HepG2 (cell line): ENCODE data around the gene MLANA. TPM values are rescaled to one million over a fixed set of nuclear protein-coding genes. Genes with fewer than 3 reads are reported as not detected.

ENCODE experiments used
- CREM ChIP-seq, 2 experiments: sonication (generic) in 1 of 2; formaldehyde crosslinking in 1 of 2; IDR thresholded peaks; 2 replicates each; pipeline versions ENCODE4 v1.4.0 to v1.6.1; 2016 to 2020; ENCODE audit warnings: antibody characterized with exemption in 1 of 2, mild to moderate bottlenecking in 1 of 2, missing genetic modification reagents in 1 of 2
- HNRNPH1 ChIP-seq: fragments of 200-400 bp; formaldehyde crosslinking; optimal IDR thresholded peaks from 2 replicates; pipeline ENCODE3; 2017; ENCODE audit warnings: mild to moderate bottlenecking, low read depth, low read length
- PCBP1 ChIP-seq: fragments of 200-400 bp; formaldehyde crosslinking; IDR thresholded peaks from 2 replicates; pipeline ENCODE4 v1.6.1; 2017; ENCODE audit warnings: mild to moderate bottlenecking, low read depth, low read length, borderline replicate concordance
- SMAD3 ChIP-seq: sonication (generic); formaldehyde crosslinking; IDR thresholded peaks from 2 replicates; pipeline ENCODE4 v1.4.0; 2020; ENCODE audit warnings: missing genetic modification reagents
- SOX6 ChIP-seq, 2 experiments: fragments of 450-650 bp in 1 of 2; sonication (generic) in 1 of 2; formaldehyde crosslinking in 1 of 2; IDR thresholded peaks; 2 replicates each; pipeline versions ENCODE4 v1.4.0 to v1.6.1; 2017 to 2020; ENCODE audit warnings: antibody characterized with exemption in 1 of 2, mild to moderate bottlenecking in 1 of 2, missing genetic modification reagents in 1 of 2
- SP5 ChIP-seq: IDR thresholded peaks from 2 replicates; pipeline ENCODE4 v1.6.1; 2016; ENCODE audit warnings: low read depth, borderline replicate concordance
- TGIF2 ChIP-seq: IDR thresholded peaks from 2 replicates; pipeline ENCODE4 v1.6.1; 2016; ENCODE audit warnings: control low read depth, missing compliant biosample characterization
- ZMYM3 ChIP-seq: sonication (generic); formaldehyde crosslinking; IDR thresholded peaks from 2 replicates; pipeline ENCODE4 v1.5.1; 2020; ENCODE audit warnings: mild to moderate bottlenecking, missing genetic modification reagents
- ZNF281 ChIP-seq: sonication (generic); formaldehyde crosslinking; IDR thresholded peaks from 2 replicates; pipeline ENCODE4 v1.4.0; 2020; ENCODE audit warnings: missing genetic modification reagents, borderline replicate concordance
- ZNF775 ChIP-seq: sonication (generic); formaldehyde crosslinking; IDR thresholded peaks from 2 replicates; pipeline ENCODE4 v1.4.0; 2020; ENCODE audit warnings: missing genetic modification reagents, mild to moderate bottlenecking, moderate library complexity, borderline replicate concordance
- polyA plus RNA-seq, 8 experiments: library from polyadenylated mRNA; depleted of rRNA in 3 of 8; stranded (reverse) in 7 of 8; unstranded in 1 of 8; fragments of >200 nt; fragmentation: Illumina TruSeq in 4 of 8; extraction: Trizol in 4 of 8; gene quantifications; 2 replicates each; pipeline versions ENCODE4 v1.2.1 to v1.2.3, GENCODE V29; 2011 to 2016; ENCODE audit warnings: low read depth in 4 of 8, missing spikeins in 1 of 8, mixed read lengths in 1 of 8; ENCODE audit not compliant: insufficient read depth in 1 of 8
- total RNA-seq, 5 experiments: library from RNA; depleted of rRNA; stranded (reverse); fragments of >200 nt; fragmentation: Illumina TruSeq; extraction: Trizol; gene quantifications; 2 replicates each; pipeline ENCODE4 v1.2.3, GENCODE V29; 2016; ENCODE audit warnings: low read depth in 1 of 5
- TF ChIP-seq, protein P1 (sequence below): sonication (generic); formaldehyde crosslinking; conservative IDR thresholded peaks from 2 replicates; pipeline ENCODE4 v1.8.0; 2022; ENCODE audit warnings: missing genetic modification reagents
- TF ChIP-seq, protein P2 (sequence below): sonication (generic); formaldehyde crosslinking; IDR thresholded peaks from 2 replicates; pipeline ENCODE4 v1.4.0; 2020; ENCODE audit warnings: low read depth, missing genetic modification reagents
- TF ChIP-seq, protein P3 (sequence below): IDR thresholded peaks from 2 replicates; pipeline ENCODE4 v1.4.0; 2020; ENCODE audit warnings: mild to moderate bottlenecking, missing genetic modification reagents

The MLANA gene
- total and polyA plus RNA-seq, 2 of the 13 experiments (the other 11 are each of a cell fraction or from before 2014, with no cell fraction given): 0.11 to 0.18 TPM

GRCh38 chr9:5843794-5844471 is 46.8 kb upstream of the MLANA start (continued):
- TF ChIP-seq, protein P1, sequence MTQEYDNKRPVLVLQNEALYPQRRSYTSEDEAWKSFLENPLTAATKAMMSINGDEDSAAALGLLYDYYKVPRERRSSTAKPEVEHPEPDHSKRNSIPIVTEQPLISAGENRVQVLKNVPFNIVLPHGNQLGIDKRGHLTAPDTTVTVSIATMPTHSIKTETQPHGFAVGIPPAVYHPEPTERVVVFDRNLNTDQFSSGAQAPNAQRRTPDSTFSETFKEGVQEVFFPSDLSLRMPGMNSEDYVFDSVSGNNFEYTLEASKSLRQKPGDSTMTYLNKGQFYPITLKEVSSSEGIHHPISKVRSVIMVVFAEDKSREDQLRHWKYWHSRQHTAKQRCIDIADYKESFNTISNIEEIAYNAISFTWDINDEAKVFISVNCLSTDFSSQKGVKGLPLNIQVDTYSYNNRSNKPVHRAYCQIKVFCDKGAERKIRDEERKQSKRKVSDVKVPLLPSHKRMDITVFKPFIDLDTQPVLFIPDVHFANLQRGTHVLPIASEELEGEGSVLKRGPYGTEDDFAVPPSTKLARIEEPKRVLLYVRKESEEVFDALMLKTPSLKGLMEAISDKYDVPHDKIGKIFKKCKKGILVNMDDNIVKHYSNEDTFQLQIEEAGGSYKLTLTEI: no peak
- TF ChIP-seq SMAD3 (0 out of 2 replicates have a peak, but pooled peaks have one; percentile 45), ZNF281 (CRISPR knock-in tag) (peak; percentile 86; the same call in 1 of the 2 replicates), SP5 (CRISPR knock-in tag) (peak; percentile 39; the same call in 1 of the 2 replicates), PCBP1 (no peak), SOX6 (IDR thresholded peaks at IDR 0.05) (no peak), SOX6 (CRISPR knock-in tag; IDR thresholded peaks at IDR 0.05) (0 out of 2 replicates have a peak, but pooled peaks have one; percentile 24), TGIF2 (CRISPR knock-in tag) (peak; percentile 41; the same call in 1 of the 2 replicates), HNRNPH1 (no peak), ZMYM3 (CRISPR knock-in tag) (no peak), ZNF775 (CRISPR knock-in tag) (no peak), CREM (IDR thresholded peaks at IDR 0.05) (peak; percentile 61; the same call in 1 of the 2 replicates), CREM (CRISPR knock-in tag; IDR thresholded peaks at IDR 0.05) (no peak)
- TF ChIP-seq, protein P2, sequence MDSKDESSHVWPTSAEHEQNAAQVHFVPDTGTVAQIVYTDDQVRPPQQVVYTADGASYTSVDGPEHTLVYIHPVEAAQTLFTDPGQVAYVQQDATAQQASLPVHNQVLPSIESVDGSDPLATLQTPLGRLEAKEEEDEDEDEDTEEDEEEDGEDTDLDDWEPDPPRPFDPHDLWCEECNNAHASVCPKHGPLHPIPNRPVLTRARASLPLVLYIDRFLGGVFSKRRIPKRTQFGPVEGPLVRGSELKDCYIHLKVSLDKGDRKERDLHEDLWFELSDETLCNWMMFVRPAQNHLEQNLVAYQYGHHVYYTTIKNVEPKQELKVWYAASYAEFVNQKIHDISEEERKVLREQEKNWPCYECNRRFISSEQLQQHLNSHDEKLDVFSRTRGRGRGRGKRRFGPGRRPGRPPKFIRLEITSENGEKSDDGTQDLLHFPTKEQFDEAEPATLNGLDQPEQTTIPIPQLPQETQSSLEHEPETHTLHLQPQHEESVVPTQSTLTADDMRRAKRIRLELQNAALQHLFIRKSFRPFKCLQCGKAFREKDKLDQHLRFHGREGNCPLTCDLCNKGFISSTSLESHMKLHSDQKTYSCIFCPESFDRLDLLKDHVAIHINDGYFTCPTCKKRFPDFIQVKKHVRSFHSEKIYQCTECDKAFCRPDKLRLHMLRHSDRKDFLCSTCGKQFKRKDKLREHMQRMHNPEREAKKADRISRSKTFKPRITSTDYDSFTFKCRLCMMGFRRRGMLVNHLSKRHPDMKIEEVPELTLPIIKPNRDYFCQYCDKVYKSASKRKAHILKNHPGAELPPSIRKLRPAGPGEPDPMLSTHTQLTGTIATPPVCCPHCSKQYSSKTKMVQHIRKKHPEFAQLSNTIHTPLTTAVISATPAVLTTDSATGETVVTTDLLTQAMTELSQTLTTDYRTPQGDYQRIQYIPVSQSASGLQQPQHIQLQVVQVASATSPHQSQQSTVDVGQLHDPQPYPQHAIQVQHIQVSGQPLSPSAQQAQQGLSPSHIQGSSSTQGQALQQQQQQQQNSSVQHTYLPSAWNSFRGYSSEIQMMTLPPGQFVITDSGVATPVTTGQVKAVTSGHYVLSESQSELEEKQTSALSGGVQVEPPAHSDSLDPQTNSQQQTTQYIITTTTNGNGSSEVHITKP (CRISPR knock-in tag): 0 out of 2 replicates have a peak, but pooled peaks have one; percentile 33
- TF ChIP-seq, protein P3, sequence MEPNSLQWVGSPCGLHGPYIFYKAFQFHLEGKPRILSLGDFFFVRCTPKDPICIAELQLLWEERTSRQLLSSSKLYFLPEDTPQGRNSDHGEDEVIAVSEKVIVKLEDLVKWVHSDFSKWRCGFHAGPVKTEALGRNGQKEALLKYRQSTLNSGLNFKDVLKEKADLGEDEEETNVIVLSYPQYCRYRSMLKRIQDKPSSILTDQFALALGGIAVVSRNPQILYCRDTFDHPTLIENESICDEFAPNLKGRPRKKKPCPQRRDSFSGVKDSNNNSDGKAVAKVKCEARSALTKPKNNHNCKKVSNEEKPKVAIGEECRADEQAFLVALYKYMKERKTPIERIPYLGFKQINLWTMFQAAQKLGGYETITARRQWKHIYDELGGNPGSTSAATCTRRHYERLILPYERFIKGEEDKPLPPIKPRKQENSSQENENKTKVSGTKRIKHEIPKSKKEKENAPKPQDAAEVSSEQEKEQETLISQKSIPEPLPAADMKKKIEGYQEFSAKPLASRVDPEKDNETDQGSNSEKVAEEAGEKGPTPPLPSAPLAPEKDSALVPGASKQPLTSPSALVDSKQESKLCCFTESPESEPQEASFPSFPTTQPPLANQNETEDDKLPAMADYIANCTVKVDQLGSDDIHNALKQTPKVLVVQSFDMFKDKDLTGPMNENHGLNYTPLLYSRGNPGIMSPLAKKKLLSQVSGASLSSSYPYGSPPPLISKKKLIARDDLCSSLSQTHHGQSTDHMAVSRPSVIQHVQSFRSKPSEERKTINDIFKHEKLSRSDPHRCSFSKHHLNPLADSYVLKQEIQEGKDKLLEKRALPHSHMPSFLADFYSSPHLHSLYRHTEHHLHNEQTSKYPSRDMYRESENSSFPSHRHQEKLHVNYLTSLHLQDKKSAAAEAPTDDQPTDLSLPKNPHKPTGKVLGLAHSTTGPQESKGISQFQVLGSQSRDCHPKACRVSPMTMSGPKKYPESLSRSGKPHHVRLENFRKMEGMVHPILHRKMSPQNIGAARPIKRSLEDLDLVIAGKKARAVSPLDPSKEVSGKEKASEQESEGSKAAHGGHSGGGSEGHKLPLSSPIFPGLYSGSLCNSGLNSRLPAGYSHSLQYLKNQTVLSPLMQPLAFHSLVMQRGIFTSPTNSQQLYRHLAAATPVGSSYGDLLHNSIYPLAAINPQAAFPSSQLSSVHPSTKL (CRISPR knock-in tag): peak; percentile 65
